NOMO-1 treated with DMSO at 0.1 percent for 48 hours (cell line): ENCODE data around the gene IFT122.
"Not testable (repeated sequence)": the region's sequence is repeated elsewhere in the genome, so short reads cannot be mapped to it uniquely, and the experiment has no call there.

Experiments
- DNase-seq: peaks from one replicate; lab custom pipeline; 2025; ENCODE audit not compliant: unreplicated experiment; lab: John Stamatoyannopoulos, UW

Gene IFT122

GRCh38 chr3:129532261-129532660 is 92.2 kb downstream of the IFT122 start:
- no peak for DNase-seq

GRCh38 chr3:129533406-129533805 is 93.4 kb downstream of the IFT122 start:
- DNase-seq, result no peak

- DNase-seq, result no peak
Observed at GRCh38 chr3:129534428-129535027, 94.5 kb downstream of the IFT122 start.

DNA sequence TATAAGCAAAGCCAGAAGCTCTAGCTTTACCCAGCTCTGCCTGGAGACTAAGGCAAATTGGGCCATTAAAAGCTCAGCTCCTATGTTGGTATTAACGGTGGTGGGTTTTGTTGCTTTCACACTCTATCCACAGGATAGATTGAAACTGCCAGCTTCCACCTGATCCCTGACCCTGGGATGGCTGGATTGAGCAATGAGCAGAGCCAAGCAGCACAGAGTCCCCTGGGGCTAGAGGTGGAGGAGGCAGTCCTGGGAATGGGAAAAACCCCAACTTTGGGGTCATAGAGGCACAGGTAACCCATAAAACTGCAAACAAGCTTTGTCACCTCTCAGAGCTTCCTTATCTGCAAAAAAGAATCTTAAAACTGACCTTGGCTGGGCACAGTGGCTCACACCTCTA is 95.1 kb downstream of the IFT122 start:
- no peak for DNase-seq

- no peak for DNase-seq
Observed at GRCh38 chr3:129536374-129536667, 96.3 kb downstream of the IFT122 start.

- no peak for DNase-seq
Observed at GRCh38 chr3:129536804-129537203, 96.8 kb downstream of the IFT122 start.

- DNase-seq, result no peak
Observed at GRCh38 chr3:129539206-129539605, 99.2 kb downstream of the IFT122 start.

- no peak for DNase-seq
Observed at GRCh38 chr3:129540776-129541516, 100.9 kb downstream of the IFT122 start.

GRCh38 chr3:129542747-129543146 is 102.7 kb downstream of the IFT122 start:
- DNase-seq, result no peak

GRCh38 chr3:129543156-129543790 is 103.2 kb downstream of the IFT122 start, which contains the start of gene H1-8:
Gene H1-8, plus strand, starts transcription at chr3:129543175. Its CDS starts 44 bp downstream, at chr3:129543219.
- DNase-seq, result no peak

- no peak for DNase-seq
Observed at GRCh38 chr3:129543999-129544398, 104.0 kb downstream of the IFT122 start.

DNA sequence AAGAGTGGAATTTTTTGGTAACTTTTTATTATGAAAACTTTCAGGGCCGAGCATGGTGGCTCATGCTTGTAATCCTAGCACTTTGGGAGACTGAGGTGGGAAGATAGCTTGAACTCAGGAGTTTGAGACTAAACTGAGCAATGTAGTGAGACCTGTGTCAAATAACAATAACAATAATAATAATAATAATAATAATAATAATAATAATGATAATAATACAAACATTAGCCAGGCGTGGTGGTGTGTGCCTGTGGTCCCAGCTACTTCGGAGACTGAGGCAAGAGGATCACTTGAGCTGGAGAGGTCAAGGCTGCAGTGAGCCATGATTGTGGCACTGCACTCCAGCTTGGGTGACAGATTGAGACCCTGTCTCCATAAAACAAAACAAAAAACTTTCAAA is 105.9 kb downstream of the IFT122 start:
- DNase-seq, result not testable (repeated sequence)

DNA sequence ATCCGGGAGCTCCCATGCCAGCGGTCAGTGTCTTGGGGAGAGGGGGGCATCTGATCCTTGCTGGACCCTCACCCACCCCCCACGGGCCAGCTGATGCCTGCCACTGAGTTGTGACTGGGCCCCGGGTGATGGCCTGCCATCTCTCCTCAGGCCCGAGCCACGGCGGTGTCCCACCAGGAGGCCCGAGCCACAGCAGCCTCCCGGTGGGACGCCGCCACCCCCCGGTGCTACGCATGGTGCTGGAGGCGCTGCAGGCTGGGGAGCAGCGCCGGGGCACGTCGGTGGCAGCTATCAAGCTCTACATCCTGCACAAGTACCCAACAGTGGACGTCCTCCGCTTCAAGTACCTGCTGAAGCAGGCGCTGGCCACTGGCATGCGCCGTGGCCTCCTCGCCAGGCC is 107.2 kb downstream of the IFT122 start:
- no peak for DNase-seq

GRCh38 chr3:129548104-129548965 is 108.3 kb downstream of the IFT122 start:
- DNase-seq, result no peak

- peak; percentile 89 for DNase-seq
Observed at GRCh38 chr3:129549006-129549800, 109.2 kb downstream of the IFT122 start.

GRCh38 chr3:129549805-129550204 is 109.8 kb downstream of the IFT122 start:
- DNase-seq, result peak; percentile 47

DNA sequence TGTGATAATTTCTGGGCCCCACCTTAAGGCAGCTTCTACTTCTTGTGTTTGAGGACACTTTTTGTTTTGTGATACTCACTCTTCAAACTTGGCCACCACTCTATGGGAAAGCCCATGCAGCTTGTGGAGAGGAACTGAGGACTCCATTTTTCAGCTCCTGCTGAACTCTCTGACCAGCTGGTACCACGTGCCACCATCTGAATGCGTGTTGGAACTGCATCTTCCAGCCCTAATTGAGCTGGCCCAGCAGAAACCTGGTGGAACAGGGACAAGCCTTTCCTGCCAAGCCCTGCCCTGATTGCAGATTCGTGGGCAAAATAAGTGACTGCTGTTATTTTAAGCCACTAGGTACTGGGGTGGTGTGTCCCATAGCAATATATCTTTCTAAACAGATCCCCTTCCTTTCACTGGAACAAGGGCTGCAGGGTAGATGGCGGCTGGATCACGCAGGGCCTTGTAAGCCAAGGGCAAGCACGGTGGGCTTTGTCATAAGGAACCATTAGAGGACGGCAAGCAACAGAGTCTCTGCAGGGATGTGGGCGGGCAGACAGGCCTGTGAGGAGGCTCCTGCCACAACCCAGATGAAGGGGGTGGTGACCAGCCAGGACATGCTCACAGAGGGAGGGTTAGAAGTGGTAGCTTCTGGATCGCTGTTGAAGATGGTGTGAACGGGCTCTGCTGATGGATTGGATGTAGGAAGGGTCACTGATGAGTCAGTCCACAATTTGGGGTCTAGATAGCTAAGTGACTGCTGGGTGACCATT is 112.4 kb downstream of the IFT122 start:
- no peak for DNase-seq

- DNase-seq, result no peak
Observed at GRCh38 chr3:129553171-129553570, 113.1 kb downstream of the IFT122 start.

- peak; percentile 83 for DNase-seq
Observed at GRCh38 chr3:129553719-129554118, 113.7 kb downstream of the IFT122 start.
